ENCODE results near the gene HOXD1.

HOXD1 gene

DNA sequence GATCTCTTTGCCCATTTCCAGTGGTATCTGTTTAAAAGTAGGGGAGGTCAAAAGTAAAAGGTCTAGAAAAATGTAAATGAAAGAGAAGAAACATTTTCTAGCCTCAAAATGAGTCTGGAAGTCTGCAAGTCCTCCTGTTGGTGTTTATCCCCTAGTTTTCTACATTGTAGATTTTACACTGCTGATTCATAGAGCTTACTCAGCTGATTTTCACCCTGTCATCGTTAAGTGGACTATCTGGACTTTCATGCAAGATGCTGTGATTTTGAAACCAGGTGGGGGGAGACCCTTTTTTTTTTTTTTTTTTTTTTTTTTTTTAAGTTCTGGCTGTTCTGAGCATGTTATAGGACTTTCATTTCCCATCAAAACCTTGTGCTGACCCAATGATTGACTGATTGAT lies 21.1 kb upstream of the HOXD1 start:
- DNase-seq = no peak

DNA sequence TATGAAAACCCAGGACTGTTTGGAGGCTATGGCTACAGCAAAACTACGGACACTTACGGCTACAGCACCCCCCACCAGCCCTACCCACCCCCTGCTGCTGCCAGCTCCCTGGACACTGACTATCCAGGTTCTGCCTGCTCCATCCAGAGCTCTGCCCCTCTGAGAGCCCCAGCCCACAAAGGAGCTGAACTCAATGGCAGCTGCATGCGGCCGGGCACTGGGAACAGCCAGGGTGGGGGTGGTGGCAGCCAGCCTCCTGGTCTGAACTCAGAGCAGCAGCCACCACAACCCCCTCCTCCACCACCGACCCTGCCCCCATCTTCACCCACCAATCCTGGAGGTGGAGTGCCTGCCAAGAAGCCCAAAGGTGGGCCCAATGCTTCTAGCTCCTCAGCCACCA lies 19.3 kb upstream of the HOXD1 start:
- no peak for DNase-seq

- DNase-seq = no peak
Observed at GRCh38 chr2:176169711-176170110, 18.8 kb upstream of the HOXD1 start.

GRCh38 chr2:176170602-176171305 lies 17.7 kb upstream of the HOXD1 start:
- DNase-seq = no peak

- no peak for DNase-seq
Observed at GRCh38 chr2:176171351-176172006, 17.0 kb upstream of the HOXD1 start.

GRCh38 chr2:176172007-176172894 lies 16.2 kb upstream of the HOXD1 start:
- DNase-seq = no peak

GRCh38 chr2:176172895-176173566 lies 15.4 kb upstream of the HOXD1 start:
- DNase-seq = no peak

DNA sequence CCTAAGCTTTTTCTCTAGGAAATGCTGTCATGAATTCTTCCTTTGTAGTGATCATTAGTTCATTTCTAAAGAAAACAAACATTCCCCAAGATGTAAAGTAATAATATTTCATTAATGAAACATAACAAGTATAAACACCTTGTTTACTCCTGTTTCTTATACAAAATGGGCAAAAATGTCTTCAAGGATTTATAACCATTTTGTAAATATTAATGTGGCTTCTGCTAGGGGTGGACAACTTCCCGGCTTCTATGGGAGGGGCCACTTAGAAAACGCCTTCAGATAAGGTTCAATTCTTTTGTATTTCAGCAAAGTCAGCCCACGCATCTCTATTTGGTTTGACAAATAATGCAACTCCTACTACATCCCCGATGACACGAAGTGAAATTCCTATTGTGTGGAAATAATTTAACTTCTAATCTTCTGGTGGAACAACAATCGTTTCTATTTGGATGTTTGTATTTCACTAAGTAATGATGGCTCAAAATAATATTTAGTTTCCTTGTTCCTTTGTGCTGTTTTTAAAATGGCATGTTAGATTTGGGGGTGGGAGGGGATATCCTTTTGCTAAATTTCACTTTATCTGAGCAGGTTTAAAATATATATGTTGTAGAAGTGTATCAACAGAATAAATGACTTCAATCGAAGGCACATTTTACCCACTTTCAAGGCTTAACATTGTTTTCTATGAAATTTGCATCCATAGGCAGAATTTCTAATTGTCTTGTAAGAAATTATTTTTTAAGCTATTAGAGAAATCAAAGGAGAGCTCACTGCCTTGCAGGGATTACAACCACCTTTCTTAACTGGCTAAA lies 14.7 kb upstream of the HOXD1 start:
- no peak for DNase-seq

DNA sequence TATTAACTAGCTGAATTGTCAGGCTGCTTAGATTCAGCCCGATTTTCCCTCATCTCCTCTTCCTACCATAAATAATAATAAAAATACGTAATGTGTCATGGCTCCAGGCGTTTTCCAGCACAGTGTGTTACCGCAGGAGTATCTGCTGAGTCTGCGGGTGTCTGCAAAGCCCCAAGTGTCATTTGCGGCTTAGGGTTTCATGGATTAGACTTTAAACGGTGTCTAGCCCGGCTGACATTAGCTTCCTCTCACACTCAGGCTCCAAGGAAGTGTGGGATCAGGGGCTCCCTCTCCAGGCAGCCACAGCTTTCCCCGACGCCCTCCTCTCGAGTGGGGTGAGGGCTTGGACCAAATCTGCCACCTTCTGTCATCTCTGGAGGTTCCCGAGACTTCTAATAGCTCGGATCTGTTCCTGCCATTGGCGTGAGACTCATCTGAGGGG lies 14.1 kb upstream of the HOXD1 start:
- no peak for DNase-seq

DNA sequence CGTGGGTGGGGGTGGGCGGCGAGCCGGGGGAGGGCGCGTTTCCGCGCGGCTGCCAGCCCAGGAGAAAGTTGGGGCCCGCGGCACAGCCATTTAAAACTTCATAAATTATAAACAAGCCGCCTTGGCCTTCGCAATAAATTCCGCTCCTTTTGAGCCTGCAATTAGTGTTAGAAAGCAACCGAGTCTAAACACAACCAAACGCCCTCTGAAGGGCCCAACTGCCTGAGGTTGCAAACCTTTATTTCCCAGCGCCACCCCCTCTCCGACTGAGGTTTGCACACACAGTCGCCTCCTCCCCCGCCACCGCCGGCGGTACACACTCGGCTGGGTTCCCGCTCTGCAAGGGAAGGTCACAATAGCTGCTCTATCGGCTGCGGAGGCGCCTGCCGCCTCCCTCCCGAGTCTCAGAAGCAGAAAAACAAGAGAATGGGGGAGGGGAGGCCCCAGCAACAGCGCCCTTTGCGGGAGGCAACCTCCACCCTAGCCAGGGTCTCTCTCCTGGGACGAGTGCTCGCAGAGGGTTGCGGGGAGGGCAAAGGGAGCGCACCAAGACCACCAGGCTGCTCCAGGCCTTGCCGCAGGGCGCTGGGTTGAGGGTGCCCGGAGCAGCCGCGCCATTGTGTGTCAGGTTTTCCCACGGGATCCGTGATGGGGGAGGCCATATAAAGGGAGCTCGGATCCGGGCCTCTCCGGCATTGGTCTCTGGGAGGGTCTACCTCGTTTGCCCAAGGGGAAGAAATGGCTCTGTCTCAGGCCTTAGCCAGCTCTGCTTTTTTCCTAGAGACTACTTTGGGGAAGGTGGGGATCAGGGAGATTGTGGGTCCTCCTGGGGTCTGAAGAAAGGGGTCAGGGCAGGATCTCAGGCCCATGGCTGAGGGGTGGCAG lies 13.4 kb upstream of the HOXD1 start:
- no peak for DNase-seq

DNA sequence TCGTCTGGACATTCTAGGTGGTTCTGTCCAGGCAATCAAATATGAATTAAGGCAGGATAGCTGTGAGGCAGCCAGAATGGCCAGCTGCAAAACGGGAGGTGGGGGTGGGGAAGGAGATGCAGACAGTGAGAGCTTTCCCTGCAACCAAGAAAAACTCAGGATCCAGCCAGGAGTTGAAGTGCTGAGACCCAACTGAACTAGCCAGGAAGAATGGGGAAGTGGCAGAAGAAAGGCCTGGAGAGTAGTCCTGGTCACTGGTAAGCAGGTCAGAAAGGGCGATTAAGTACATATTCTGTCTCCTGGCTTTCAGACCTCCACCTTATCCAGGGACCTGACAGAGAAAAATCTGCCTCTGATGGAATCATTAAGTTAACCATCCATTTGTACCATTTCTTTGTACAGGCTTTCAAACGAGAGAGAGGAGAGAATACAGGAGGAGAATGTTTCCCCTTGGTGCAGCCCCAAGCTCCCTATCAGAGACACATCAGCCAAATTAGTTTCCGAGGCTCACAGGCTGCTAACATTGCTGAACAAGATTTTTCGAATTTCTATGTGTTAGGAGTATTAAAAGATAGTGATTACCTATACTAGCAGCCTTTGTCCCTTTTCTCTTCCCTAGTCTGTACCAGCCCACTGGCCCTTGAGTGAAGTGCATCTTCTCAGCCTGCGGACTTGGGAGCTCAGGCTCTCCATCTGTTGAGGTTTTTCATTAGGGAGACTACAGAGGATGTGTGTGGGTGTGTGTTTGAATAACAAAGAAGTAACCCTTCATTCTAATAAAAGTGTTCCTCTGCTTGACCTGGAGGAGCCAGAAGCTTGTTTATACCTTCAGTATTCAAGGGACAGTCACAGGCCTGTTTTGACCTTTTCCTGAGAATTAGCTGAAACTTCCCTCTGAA lies 12.5 kb upstream of the HOXD1 start:
- no peak for DNase-seq

- DNase-seq = no peak
Observed at GRCh38 chr2:176177580-176178037, 10.9 kb upstream of the HOXD1 start.

GRCh38 chr2:176178038-176178756 lies 10.3 kb upstream of the HOXD1 start:
- DNase-seq = no peak

GRCh38 chr2:176178757-176179295 lies 9.6 kb upstream of the HOXD1 start:
- no peak for DNase-seq

DNA sequence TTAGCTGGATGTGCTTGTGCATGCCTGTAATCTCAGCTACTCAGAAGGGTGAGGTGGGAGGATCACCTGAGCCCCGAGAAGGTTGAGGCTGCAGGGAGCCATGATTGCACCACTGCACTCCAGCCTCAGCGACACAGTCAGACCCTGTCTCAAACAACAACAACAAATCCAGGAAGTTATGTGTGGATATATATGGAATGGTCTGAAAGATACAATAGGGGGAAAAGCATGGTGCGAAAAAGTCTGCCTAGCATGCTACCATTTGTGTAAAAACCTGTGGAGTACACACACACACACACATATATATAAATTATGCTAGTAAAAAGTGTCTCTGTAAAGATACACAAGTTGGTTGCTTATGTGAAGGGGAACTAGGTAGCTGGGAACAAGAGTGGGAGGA lies 6.9 kb upstream of the HOXD1 start:
- no peak for DNase-seq

DNA sequence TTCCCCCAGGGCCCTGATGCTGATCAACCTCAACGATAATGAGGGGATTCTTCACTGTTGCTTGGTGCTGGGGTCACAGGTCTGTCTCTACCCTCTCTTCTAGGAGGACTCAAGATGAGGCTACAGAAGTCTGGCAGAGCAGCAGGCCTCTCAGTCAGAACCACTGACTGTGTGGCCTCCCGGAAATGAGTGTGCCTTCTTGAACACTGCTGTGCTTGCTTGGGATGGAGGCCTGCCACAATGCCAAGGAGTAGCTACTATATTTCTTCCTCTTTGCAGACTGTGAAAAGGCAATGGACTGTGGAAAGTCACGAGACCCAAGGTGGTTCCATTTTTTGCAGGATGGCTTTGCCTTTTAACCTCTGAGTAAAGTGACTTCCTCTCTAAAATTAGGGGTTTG lies 5.8 kb upstream of the HOXD1 start:
- no peak for DNase-seq

DNA sequence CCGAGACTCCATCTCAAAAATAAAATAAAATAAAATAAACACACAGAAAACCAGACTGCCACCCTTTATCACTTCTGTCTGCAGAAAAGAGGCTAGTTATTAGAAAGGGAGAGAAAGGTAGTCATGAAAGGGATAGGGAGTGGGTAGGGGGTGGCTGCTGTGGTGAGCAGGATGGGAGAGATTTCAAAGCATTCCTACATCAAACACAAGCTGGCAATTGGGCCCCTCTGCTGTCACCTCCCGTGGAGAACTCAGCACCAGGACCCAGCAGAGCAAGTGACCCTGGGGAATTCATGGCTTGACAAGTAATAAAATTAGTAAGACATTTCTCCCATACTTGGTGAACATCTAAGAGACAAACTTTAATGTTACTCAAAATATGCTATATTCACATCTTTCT lies 3.7 kb upstream of the HOXD1 start:
- DNase-seq = no peak

GRCh38 chr2:176186024-176186423 lies 2.4 kb upstream of the HOXD1 start:
- DNase-seq = no peak
